GM12891 (cell line): ENCODE data around the gene OR52B2.

Experiments
- PAX5 ChIP-seq: IDR thresholded peaks from 2 replicates; pipeline ENCODE4 v1.6.1; 2011; ENCODE audit warnings: low read length, moderate library complexity, mild to moderate bottlenecking; ENCODE audit not compliant: insufficient read depth, severe bottlenecking
- POLR2AphosphoS5 ChIP-seq: IDR thresholded peaks from 2 replicates; pipeline ENCODE4 v1.6.1; 2011; ENCODE audit warnings: low read depth, low read length, control low read depth
- TAF1 ChIP-seq: IDR thresholded peaks from 2 replicates; pipeline ENCODE4 v1.6.1; 2011; ENCODE audit warnings: low read depth, low read length, control low read depth

- TF ChIP-seq POLR2AphosphoS5 (no peak), PAX5 (no peak), TAF1 (no peak)
Observed at GRCh38 chr11:6170226-6170625, at the start of gene OR52B2.
